Gastroesophageal sphincter (tissue), 4 donors: Measurements from ENCODE around the gene SLX9. TPM values are rescaled to one million over a fixed set of nuclear protein-coding genes. Genes with fewer than 3 reads are reported as not detected.
A peak's percentile ranks its signal among the peaks of the same experiment; 100 is the strongest.

ENCODE experiments used
- ATAC-seq: fragments of 150-250 bp; one replicate; pipeline ENCODE4 v1.9.1; 2016; ENCODE audit warnings: mild to moderate bottlenecking, moderate library complexity
- H3K27ac ChIP-seq, 4 donors: fragments of 200-600 bp; sonication (generic) in 3 of 4; 1 replicate in 3 of 4; 2 replicates in 1 of 4; pipeline ENCODE4 v1.5.1; 2016 to 2019
- H3K27me3 ChIP-seq: fragments of 200-600 bp; sonication (generic); one replicate; pipeline ENCODE4 v1.5.1; 2019
- H3K36me3 ChIP-seq, 2 donors: fragments of 200-600 bp; sonication (generic); one replicate each; pipeline ENCODE4 v1.5.1; 2019; ENCODE audit warnings: control low read depth in 1 of 2
- H3K4me1 ChIP-seq, 3 donors: fragments of 200-600 bp; sonication (generic); 1 replicate in 2 of 3; 2 replicates in 1 of 3; pipeline ENCODE4 v1.5.1; 2016 to 2019; ENCODE audit warnings: control low read depth in 2 of 3
- H3K4me3 ChIP-seq, 2 donors: fragments of 200-600 bp; sonication (generic); one replicate each; pipeline ENCODE4 v1.5.1; 2019; ENCODE audit warnings: mild to moderate bottlenecking in 1 of 2, moderate library complexity in 1 of 2
- H3K9me3 ChIP-seq, 3 donors: fragments of 200-600 bp; sonication (generic); one replicate each; pipeline ENCODE4 v1.5.1; 2017 to 2019; ENCODE audit warnings: control low read depth in 2 of 3
- EP300 ChIP-seq: sonication (generic); formaldehyde crosslinking; IDR thresholded peaks from one replicate; pipeline ENCODE4 v1.6.1; 2017; ENCODE audit warnings: antibody characterized with exemption, mild to moderate bottlenecking
- POLR2A ChIP-seq, 2 donors: fragments of 450-650 bp; IDR thresholded peaks; one replicate each; pipeline ENCODE4 v1.6.1; 2017; ENCODE audit warnings: antibody characterized with exemption in 2 of 2, mild to moderate bottlenecking in 2 of 2, moderate library complexity in 1 of 2
- POLR2AphosphoS5 ChIP-seq: sonication (generic); formaldehyde crosslinking; IDR thresholded peaks from one replicate; pipeline ENCODE4 v1.6.1; 2017; ENCODE audit warnings: antibody characterized with exemption
- WGBS, 2 donors: methylation state at CpG; one replicate each; pipeline ENCODE4 v1.1.5; 2018; ENCODE audit warnings: low coverage in 1 of 2; 5-methylcytosine and 5-hydroxymethylcytosine counted together
- total RNA-seq, 4 donors: library from RNA; depleted of rRNA; stranded (reverse); fragments of >200 nt; gene quantifications; one replicate each; pipeline ENCODE4 v1.1.0, GENCODE V29; 2016
- TF ChIP-seq, protein P1 (sequence below), 4 experiments: fragments of 200-600 bp in 2 of 4; fragments of 450-650 bp in 2 of 4; sonication (generic) in 1 of 4; IDR thresholded peaks; one replicate each; pipeline ENCODE4 v1.5.1; 2017 to 2019; ENCODE audit warnings: antibody characterized with exemption in 4 of 4, mild to moderate bottlenecking in 2 of 4, moderate library complexity in 2 of 4

SLX9 gene
- total RNA-seq, 4 donors from 2014 or later = 15.7 to 53.9 (median 36.4) TPM

DNA sequence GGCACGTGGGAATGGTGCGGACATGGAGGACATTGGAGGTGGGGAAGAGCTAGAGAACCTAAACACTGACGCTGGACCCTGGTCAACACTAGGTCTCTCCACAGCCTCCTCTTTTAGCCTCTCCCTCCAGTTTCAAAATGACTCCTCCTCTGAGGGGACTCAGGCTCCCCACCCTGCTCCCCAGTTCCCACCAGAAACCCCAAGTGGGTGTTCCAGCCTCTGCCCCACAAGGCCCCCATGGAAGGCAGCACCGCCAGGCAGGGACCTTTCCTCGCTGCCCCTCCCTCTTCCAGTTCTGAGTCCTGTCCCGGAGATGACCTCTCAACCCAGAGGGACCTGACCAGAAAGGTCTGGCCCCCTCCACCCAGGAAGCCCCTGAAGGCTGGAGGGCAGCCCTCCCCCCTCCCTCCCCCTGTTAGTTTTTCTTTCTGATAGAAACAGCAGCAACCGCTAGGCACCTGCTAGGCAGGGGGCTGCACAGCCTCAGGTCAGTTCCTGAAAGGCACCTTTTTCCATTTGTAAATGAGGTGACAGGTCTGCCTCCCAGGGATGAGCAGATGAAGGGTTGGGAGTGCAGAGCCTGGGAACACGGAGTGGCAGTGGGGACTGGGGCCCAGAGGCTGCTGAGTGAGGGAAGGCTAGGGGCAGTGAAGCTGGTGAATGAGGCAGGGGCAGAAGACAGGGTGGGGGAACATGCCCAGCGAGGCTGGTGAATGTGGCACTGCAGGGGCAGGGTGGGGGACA, 9.9 kb upstream of the SLX9 start:
- Histone ChIP-seq H3K4me1 (peaks cover 0 to 38% (median 17%) of the 10 kb centered on the region in 3 donors), H3K36me3 (no peaks in the 10 kb centered on the region), H3K4me3 (no peak overlapping the region), H3K27ac (no peak overlapping the region), H3K9me3 (peaks cover 0 to 5% (median 0%) of the 10 kb centered on the region in 3 donors), H3K27me3 (peaks cover 89% of the 10 kb centered on the region)
- ATAC-seq = no peak
- 66 to 72% methylated on average over 2 to 3 of the region's 9 CpGs for WGBS, 2 donors
- no peak for TF ChIP-seq POLR2AphosphoS5
- TF ChIP-seq POLR2A (IDR thresholded peaks at IDR 0.05) = no peak
- no peak for TF ChIP-seq EP300
- TF ChIP-seq, protein P1, sequence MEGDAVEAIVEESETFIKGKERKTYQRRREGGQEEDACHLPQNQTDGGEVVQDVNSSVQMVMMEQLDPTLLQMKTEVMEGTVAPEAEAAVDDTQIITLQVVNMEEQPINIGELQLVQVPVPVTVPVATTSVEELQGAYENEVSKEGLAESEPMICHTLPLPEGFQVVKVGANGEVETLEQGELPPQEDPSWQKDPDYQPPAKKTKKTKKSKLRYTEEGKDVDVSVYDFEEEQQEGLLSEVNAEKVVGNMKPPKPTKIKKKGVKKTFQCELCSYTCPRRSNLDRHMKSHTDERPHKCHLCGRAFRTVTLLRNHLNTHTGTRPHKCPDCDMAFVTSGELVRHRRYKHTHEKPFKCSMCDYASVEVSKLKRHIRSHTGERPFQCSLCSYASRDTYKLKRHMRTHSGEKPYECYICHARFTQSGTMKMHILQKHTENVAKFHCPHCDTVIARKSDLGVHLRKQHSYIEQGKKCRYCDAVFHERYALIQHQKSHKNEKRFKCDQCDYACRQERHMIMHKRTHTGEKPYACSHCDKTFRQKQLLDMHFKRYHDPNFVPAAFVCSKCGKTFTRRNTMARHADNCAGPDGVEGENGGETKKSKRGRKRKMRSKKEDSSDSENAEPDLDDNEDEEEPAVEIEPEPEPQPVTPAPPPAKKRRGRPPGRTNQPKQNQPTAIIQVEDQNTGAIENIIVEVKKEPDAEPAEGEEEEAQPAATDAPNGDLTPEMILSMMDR (IDR thresholded peaks at IDR 0.05) = no peak

DNA sequence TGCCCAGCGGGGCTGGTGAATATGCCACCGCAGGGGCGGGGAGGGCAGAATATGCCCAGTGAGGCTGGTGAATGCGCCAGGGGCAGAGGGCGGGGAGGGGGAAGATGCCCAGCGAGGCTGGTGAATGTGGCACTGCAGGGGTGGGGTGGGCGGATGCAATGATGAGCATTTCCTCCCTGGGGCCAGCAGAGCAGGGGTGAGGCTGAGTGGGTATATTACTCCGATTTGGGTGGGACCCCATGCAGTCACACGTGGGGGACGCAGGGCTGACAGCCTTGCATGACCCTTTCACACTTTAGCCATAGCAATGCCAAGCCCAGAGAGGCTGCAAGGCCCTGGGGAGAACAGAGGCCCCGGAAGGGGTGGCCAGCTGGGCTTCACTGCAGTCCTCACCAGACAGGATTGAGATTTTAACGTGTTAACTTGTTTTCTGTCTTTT, 9.3 kb upstream of the SLX9 start:
- no peak for TF ChIP-seq POLR2A (IDR thresholded peaks at IDR 0.05)
- TF ChIP-seq POLR2AphosphoS5 = no peak
- no peak for TF ChIP-seq EP300
- TF ChIP-seq, protein P1 (IDR thresholded peaks at IDR 0.05) = no peak
- ATAC-seq = no peak
- Histone ChIP-seq H3K4me3 (no peak overlapping the region), H3K9me3 (peaks cover 0 to 5% (median 0%) of the 10 kb centered on the region in 3 donors), H3K27ac (no peak overlapping the region), H3K27me3 (peaks cover 95% of the 10 kb centered on the region), H3K36me3 (no peaks in the 10 kb centered on the region), H3K4me1 (peaks cover 0 to 38% (median 17%) of the 10 kb centered on the region in 3 donors)
- 21 to 52% methylated on average over 6 to 12 of the region's 12 CpGs for WGBS, 2 donors

DNA sequence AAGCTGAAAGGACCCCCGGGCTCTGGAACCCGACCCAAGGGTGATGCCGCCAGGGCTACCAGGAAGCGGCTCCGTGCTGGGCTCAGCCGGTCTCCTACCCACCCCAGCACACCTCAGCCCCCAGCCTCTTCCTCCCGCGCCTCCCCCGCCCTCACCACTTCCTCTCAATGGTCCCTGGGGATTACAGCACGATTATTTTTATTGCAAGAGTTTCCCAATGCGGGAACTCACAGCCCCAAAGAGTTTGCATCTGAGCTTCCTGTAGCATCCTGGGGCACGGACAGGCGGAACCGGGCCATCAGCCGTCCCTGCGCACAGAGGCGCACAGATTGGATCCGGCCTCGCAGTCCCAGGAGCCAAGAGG, 8.7 kb upstream of the SLX9 start:
- TF ChIP-seq, protein P1 (IDR thresholded peaks at IDR 0.05) = no peak
- TF ChIP-seq EP300 (no peak), POLR2AphosphoS5 (no peak), POLR2A (IDR thresholded peaks at IDR 0.05) (no peak)
- Histone ChIP-seq H3K27ac (peak overlapping the region in 1 of 4 donors; percentile 62), H3K27me3 (peaks cover 94% of the 10 kb centered on the region), H3K4me1 (peaks cover 0 to 38% (median 17%) of the 10 kb centered on the region in 3 donors), H3K4me3 (peak overlapping the region in 1 of 2 donors; percentile 57), H3K9me3 (peaks cover 0 to 5% (median 0%) of the 10 kb centered on the region in 3 donors), H3K36me3 (no peaks in the 10 kb centered on the region)
- WGBS, 2 donors = 49% methylated on average over 5 of the region's 19 CpGs; no CpG with 5 or more reads in 1 of the 2 donors
- ATAC-seq = no peak

DNA sequence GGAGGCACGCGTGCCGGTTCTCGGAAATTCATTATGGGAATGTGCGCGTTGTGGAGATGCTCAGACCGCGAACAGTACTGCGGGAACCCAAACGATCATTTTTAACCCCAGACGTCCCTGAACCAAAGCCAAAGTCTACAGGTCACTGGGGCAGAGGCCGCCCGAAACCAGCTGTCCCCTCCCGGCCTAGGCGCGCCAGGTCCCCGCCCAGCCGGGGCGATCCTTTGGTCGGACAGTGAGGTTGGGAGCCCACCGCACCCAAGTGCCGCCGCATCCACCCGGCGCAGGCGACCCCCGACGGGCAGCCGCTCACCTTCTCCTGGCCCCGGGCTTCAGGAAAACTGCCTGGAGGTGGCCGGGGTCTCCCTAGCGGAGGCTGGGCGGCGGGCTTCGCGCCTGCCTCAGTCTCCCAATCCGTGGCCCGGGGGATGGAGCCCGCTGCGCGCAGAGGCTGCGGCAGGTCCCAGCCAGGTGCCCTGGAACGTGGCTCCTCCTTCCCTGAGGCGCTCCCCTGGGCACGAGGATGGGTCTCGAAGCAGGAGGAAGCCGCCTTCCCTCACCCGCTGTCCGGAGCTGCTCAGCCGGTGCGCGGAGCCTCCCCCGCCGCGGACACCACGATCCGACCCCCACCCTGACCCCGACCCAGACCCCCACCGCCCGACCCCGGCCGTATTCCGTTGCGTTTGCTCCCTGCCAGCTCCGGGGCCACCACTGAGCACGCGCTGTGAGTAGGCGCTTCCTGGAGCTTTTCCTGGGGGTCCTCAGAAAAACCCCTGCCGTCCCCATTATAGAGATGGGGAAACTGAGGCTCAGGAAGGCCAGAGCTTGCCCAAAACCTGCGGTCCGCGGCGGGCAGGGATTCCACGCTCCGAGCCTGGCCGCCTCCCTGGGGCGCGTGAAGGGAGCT, 8.1 kb upstream of the SLX9 start:
- TF ChIP-seq, protein P1 (IDR thresholded peaks at IDR 0.05) = no peak
- no peak for TF ChIP-seq POLR2AphosphoS5
- TF ChIP-seq EP300 = no peak
- no peak for ATAC-seq
- Histone ChIP-seq H3K4me3 (peak overlapping the region; percentile 38 to 57), H3K4me1 (peaks cover 0 to 38% (median 17%) of the 10 kb centered on the region in 3 donors), H3K36me3 (no peaks in the 10 kb centered on the region), H3K27me3 (peaks cover 87% of the 10 kb centered on the region), H3K27ac (peak overlapping the region in 1 of 4 donors; percentile 62), H3K9me3 (peaks cover 0 to 5% (median 0%) of the 10 kb centered on the region in 3 donors)
- WGBS, 2 donors = no CpG with 5 or more reads among the region's 78 CpGs
